ENCODE results near the gene COL4A2.

DNA sequence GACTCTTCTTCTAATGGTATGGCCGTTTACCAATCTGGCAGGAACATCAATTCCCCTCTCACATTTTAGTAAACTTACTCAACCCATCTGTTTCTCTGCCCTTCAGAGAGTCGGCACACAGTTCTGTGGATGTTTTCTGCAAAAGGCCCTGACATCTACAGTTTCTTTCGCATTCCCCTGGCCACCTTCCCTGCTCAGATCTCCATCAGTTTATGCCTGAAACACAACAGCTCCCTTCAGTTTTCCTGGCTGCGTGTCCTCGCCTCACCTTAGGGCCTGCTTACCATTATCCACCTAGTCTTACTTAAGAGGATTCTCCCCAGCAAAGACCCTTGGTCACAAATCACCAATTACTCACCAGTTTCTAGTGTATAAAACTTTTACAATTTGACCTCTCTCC lies 25.3 kb upstream of the COL4A2 start:
- TF ChIP-seq, protein P1, sequence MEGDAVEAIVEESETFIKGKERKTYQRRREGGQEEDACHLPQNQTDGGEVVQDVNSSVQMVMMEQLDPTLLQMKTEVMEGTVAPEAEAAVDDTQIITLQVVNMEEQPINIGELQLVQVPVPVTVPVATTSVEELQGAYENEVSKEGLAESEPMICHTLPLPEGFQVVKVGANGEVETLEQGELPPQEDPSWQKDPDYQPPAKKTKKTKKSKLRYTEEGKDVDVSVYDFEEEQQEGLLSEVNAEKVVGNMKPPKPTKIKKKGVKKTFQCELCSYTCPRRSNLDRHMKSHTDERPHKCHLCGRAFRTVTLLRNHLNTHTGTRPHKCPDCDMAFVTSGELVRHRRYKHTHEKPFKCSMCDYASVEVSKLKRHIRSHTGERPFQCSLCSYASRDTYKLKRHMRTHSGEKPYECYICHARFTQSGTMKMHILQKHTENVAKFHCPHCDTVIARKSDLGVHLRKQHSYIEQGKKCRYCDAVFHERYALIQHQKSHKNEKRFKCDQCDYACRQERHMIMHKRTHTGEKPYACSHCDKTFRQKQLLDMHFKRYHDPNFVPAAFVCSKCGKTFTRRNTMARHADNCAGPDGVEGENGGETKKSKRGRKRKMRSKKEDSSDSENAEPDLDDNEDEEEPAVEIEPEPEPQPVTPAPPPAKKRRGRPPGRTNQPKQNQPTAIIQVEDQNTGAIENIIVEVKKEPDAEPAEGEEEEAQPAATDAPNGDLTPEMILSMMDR (IDR thresholded peaks at IDR 0.05; ENCODE audit: insufficient read depth, low read depth, low read length) = no peak
- no peak for TF ChIP-seq EZH2 (IDR thresholded peaks at IDR 0.05; ENCODE audit: insufficient read depth, low read length)

All from astrocyte (in vitro differentiated cells and primary cell).